Measurements from ENCODE around the gene ATXN2.
"Not testable (repeated sequence)": the region's sequence is repeated elsewhere in the genome, so short reads cannot be mapped to it uniquely, and the experiment has no call there.

- not testable (repeated sequence) for TF ChIP-seq CTCF (IDR thresholded peaks at IDR 0.05); ZFX (IDR thresholded peaks at IDR 0.05; ENCODE audit: borderline replicate concordance)
Measured at GRCh38 chr12:111460111-111460510, 139.0 kb downstream of the ATXN2 start.
